HFFc6 (cell line): ENCODE measurements around the gene CXCR5. TPM values are rescaled to one million over a fixed set of nuclear protein-coding genes. Genes with fewer than 3 reads are reported as not detected.

ENCODE experiments used
- DNase-seq: peaks from one replicate; pipeline ENCODE4 v3.0.0-alpha.2; 2018
- H3K27ac Mint-ChIP-seq: 2 replicates; pipeline ENCODE4 v1.8.0; 2020; ENCODE audit warnings: mild to moderate bottlenecking, mixed read lengths
- H3K27me3 Mint-ChIP-seq: 2 replicates; pipeline ENCODE4 v1.8.0; 2021; ENCODE audit warnings: mild to moderate bottlenecking, moderate library complexity, mixed read lengths; ENCODE audit not compliant: insufficient read depth
- H3K36me3 Mint-ChIP-seq: 2 replicates; pipeline ENCODE4 v1.8.0; 2021; ENCODE audit warnings: low read depth, mixed read lengths
- H3K4me1 Mint-ChIP-seq: 2 replicates; pipeline ENCODE4 v1.8.0; 2020; ENCODE audit warnings: low read depth, mixed read lengths
- H3K4me3 Mint-ChIP-seq: 2 replicates; pipeline ENCODE4 v1.8.0; 2020; ENCODE audit warnings: mild to moderate bottlenecking, moderate library complexity, mixed read lengths
- H3K9me3 Mint-ChIP-seq: 2 replicates; pipeline ENCODE4 v1.8.0; 2020; ENCODE audit warnings: mild to moderate bottlenecking, mixed read lengths
- total RNA-seq, 6 experiments: library from RNA; stranded (reverse); fragmentation: NEBNext Ultra II Directional; extraction: Animal tissue kit (Norgen Biotek cat#: 25700); gene quantifications; 2 replicates in 1 of 6; 3 replicates in 5 of 6; pipeline ENCODE4 v1.2.3, GENCODE V29; 2021
- TF ChIP-seq, protein P1 (sequence below): fragments of 200-600 bp; sonication (generic); IDR thresholded peaks from 2 replicates; pipeline ENCODE4 v1.5.0; 2021; ENCODE audit warnings: antibody characterized with exemption, mild to moderate bottlenecking

Gene CXCR5
- total RNA-seq, 6 experiments from 2014 or later = 0.06 TPM; not detected in 5

DNA sequence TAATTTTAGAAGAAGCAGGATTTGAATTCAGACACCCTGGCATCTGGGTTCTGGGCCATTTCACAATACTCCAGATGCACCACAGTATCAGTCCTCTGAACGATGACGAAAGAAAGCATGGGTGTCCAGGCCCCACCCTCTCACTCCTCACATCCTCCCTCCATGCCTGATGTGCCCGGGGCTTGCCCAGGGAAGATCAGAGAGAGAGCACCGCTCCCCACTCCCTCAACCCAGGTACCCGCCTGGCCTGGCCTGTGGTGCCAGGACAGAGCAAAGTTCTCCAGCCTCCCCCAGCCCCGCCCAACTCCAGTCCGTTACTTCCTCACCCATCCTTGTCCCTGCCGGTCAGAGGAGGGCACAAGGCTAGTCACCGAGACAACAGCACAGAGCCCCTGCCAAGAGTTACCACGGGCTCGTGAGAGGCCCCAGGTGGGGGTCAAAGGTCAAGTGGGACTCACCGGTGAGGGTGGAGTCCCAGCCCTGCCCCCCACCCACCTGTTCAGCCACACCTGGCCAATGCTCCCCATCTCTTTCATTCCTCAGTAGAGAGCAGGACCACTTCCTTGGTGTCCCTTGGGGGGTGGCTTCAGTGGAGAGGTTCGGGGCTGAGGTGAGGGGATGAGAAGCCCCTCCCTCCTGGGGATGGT lies 33.9 kb downstream of the CXCR5 start:
- H3K4me3 Mint-ChIP-seq = peak overlapping the region; percentile 88
- peak; percentile 87 for DNase-seq
- H3K27me3 Mint-ChIP-seq = peaks cover 6% of the 10 kb centered on the region
- TF ChIP-seq, protein P1, sequence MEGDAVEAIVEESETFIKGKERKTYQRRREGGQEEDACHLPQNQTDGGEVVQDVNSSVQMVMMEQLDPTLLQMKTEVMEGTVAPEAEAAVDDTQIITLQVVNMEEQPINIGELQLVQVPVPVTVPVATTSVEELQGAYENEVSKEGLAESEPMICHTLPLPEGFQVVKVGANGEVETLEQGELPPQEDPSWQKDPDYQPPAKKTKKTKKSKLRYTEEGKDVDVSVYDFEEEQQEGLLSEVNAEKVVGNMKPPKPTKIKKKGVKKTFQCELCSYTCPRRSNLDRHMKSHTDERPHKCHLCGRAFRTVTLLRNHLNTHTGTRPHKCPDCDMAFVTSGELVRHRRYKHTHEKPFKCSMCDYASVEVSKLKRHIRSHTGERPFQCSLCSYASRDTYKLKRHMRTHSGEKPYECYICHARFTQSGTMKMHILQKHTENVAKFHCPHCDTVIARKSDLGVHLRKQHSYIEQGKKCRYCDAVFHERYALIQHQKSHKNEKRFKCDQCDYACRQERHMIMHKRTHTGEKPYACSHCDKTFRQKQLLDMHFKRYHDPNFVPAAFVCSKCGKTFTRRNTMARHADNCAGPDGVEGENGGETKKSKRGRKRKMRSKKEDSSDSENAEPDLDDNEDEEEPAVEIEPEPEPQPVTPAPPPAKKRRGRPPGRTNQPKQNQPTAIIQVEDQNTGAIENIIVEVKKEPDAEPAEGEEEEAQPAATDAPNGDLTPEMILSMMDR = no peak
- no peaks in the 10 kb centered on the region for H3K9me3 Mint-ChIP-seq
- peaks cover 13% of the 10 kb centered on the region; the same call in 1 of the 2 replicates for H3K36me3 Mint-ChIP-seq
- peaks cover 84% of the 10 kb centered on the region for H3K4me1 Mint-ChIP-seq
- peak overlapping the region; percentile 100 for H3K27ac Mint-ChIP-seq

DNA sequence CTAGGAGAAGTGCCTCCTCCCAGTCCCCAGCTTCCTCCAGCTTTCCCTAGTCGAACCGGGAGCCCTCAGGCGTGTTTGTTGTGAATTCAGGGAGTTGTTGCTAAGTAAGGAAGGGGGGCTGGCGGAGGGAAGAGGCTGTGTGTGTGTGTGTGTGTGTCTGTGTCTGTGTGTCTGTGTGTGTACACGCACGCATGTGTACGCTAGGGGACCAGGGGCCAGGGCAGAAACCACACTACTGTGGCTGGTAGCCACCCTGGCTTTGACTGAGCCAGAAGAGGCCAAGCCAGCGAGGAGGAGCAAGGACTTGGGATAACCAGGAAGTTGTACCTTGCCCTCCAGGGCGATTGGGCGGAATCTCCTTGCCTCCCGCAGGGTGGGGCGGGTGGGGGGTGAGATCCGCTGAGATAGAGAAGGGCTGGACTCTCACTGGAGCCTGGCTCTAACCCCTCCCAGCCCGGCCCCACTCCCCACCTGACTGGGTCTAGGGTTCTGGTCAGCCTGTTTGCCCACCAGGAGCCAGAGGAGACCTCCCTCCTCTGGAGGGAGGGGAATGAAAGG lies 34.5 kb downstream of the CXCR5 start:
- Mint-ChIP-seq H3K4me3 (peak overlapping the region; percentile 88), H3K27me3 (peaks cover 9% of the 10 kb centered on the region), H3K9me3 (no peaks in the 10 kb centered on the region), H3K36me3 (peaks cover 18% of the 10 kb centered on the region), H3K4me1 (peaks cover 78% of the 10 kb centered on the region), H3K27ac (peak overlapping the region; percentile 100)
- DNase-seq = peak; percentile 97
- TF ChIP-seq, protein P1 = no peak

DNA sequence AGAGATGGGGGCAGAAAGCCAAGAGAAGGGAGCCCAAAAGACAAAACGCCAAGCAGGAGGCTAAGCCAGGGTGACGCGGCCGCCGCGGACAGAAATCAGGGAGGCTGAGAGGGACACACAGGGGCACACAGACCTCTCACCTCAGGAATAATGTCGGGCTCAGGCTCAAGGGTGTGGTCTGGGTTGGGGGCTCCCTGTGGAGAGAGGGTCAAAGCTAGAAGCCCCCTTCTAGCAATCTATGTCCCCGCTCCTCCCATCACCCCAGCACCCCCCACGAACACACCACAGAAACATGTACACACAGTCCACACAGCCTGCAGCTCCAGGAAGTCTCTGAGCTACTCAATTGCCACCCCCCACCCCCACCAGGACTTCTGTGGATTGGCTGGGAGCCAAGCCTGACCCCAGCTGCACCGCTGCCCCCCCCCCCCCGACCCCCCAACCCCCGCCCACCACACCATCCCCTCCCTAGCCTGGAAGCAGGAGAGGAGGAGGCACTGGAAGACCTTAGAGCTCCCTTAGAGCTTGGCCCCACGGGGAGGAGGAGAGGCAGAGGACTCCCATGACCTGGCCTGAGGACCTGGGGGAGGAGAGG lies 35.1 kb downstream of the CXCR5 start:
- peaks cover 75% of the 10 kb centered on the region for H3K4me1 Mint-ChIP-seq
- peak overlapping the region; percentile 100 for H3K27ac Mint-ChIP-seq
- H3K27me3 Mint-ChIP-seq = peaks cover 9% of the 10 kb centered on the region
- TF ChIP-seq, protein P1 = no peak
- H3K9me3 Mint-ChIP-seq = no peaks in the 10 kb centered on the region
- peak overlapping the region; percentile 92 for H3K4me3 Mint-ChIP-seq
- DNase-seq = no peak
- H3K36me3 Mint-ChIP-seq = peaks cover 24% of the 10 kb centered on the region

DNA sequence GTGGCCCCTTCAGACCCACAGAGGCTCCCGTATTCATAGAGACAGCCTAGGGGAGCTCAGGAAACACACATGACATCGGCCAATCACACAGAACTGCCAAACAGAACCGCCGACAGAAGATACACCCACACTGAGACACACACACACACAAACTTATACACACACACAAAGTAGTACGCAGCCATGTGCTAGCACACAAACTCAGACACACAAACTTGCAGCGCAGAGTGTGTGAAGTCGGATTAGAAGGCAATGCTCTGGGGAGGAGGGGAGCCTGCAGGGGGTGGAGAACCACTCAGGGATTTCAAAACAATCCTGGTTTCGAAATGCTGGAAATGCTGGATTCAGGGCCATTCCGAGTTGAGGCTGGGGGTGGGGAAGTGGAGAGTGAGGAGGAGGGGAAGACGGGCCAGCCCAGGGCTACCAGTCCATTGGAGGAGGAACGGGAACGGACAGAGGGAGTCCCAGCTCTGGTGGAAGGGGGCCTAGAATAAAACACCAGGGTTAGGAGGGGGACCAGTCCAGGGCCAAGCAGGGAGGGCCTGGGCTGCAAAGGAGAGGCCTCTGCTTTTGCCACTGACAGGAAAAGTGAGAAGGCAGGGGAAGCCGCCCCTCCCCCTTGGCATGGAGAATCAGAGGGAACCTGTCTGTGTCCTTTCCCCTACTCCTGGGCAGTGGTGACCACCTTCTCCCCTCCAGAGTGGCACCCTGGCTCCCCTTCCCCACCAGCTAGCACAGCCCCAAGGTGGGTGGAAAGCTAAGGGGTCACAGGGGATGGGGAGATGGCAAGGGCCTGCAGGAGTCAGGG lies 37.6 kb downstream of the CXCR5 start:
- peaks cover 57% of the 10 kb centered on the region for H3K4me1 Mint-ChIP-seq
- peaks cover 9% of the 10 kb centered on the region for H3K27me3 Mint-ChIP-seq
- H3K9me3 Mint-ChIP-seq = no peaks in the 10 kb centered on the region
- peak overlapping the region; percentile 100 for H3K27ac Mint-ChIP-seq
- TF ChIP-seq, protein P1 = no peak
- H3K4me3 Mint-ChIP-seq = peak overlapping the region; percentile 92
- DNase-seq = peak; percentile 55
- peaks cover 30% of the 10 kb centered on the region for H3K36me3 Mint-ChIP-seq

DNA sequence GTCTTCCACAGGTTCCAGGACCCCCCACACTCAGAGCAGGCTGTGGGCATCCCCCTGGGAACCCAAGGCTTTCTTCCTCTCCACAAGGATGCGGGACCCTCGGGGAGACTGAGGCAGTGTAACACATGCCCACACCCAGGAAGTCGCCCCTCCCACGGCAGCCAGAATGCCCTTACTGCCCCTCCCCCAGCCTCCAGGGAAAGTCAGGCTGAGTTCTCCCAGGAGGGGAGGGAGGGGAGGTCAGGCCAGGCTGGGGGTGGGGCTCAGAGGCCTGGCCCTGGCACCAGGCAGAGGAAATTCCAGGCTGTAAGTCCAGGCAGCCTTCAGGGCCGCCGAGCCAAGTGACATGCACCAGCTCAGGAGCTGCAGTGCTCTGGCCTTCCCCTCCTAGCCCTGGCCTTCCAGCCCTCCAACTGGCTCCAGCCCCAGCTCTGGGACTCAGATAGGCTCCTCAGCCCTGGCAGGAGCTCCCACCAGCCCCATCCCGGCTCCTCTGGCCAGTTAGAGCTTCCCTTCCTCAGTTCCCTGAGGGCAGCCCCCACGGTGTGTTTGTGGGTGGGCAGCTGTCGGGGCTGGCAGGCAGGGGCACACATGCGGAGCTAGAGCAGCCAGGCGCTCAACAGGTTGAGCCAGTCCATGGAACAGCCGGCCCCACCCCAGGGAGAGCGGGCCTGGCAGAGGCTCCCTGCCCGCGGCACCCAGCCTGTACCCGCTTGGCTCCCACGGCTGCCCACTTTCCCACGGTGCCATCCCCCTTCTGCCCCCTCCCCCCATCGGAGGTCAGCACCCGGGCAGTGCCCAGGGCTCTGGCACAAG lies 38.4 kb downstream of the CXCR5 start:
- H3K4me3 Mint-ChIP-seq = peak overlapping the region; percentile 92
- peaks cover 55% of the 10 kb centered on the region for H3K4me1 Mint-ChIP-seq
- H3K9me3 Mint-ChIP-seq = no peaks in the 10 kb centered on the region
- peak; percentile 53 for DNase-seq
- H3K27me3 Mint-ChIP-seq = peaks cover 9% of the 10 kb centered on the region
- H3K27ac Mint-ChIP-seq = peak overlapping the region; percentile 100
- TF ChIP-seq, protein P1 = no peak
- H3K36me3 Mint-ChIP-seq = peaks cover 28% of the 10 kb centered on the region
